ENCODE data around the gene C5orf15. TPM values are rescaled to one million over a fixed set of nuclear protein-coding genes. Genes with fewer than 3 reads are reported as not detected.
"Not testable (repeated sequence)": the region's sequence is repeated elsewhere in the genome, so short reads cannot be mapped to it uniquely, and the experiment has no call there.

The C5orf15 gene
- polyA plus RNA-seq, 1 donor (not counting 4 experiments of a cell fraction or from before 2014, with no cell fraction given) = 86.9 TPM

DNA sequence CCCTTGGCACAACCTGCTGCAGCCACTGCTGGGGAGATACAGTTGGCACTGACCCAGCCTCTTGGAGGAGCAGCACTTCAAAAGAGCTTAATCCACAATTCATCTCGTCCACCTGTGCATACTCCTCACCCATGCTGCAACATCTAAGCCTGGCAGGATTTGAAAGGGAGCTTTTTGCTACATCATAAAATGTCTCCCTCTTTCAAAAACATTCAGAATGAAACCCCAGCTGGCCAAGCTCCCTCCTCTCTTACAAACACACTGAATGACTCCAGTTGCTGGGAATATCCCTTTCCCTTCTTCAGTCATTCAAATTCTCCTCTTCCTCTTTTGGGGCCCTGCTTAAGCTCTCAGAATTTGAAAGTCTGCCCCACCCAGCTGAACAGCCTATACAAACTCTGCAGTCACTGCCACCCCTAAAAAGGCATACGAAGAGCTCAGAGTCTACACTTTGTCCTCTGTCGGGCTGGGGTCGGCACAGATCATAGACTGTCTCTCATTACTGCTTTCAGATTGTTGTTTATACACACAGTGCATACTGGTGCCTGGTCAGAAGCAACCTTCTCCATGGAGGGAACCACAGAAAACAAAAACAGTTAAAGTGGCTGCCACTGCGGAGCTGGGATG lies 8.8 kb upstream of the C5orf15 start:
- no peak overlapping the region for H3K4me3 ChIP-seq (ENCODE audit: control insufficient read depth in 2 of 3, extremely low read depth in 1 of 3, insufficient read depth in 2 of 3, low read depth in 1 of 3, low read length in 3 of 3)
- FAIRE-seq = no peak
- TF ChIP-seq, protein P1, sequence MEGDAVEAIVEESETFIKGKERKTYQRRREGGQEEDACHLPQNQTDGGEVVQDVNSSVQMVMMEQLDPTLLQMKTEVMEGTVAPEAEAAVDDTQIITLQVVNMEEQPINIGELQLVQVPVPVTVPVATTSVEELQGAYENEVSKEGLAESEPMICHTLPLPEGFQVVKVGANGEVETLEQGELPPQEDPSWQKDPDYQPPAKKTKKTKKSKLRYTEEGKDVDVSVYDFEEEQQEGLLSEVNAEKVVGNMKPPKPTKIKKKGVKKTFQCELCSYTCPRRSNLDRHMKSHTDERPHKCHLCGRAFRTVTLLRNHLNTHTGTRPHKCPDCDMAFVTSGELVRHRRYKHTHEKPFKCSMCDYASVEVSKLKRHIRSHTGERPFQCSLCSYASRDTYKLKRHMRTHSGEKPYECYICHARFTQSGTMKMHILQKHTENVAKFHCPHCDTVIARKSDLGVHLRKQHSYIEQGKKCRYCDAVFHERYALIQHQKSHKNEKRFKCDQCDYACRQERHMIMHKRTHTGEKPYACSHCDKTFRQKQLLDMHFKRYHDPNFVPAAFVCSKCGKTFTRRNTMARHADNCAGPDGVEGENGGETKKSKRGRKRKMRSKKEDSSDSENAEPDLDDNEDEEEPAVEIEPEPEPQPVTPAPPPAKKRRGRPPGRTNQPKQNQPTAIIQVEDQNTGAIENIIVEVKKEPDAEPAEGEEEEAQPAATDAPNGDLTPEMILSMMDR (optimal IDR thresholded peaks at IDR 0.05 in 1 of 3, IDR thresholded peaks at IDR 0.05 in 1 of 3, conservative IDR thresholded peaks at IDR 0.05 in 1 of 3; ENCODE audit: extremely low read depth in 1 of 3, insufficient read depth in 2 of 3, low read length in 3 of 3) = no peak
- TF ChIP-seq EZH2 (IDR thresholded peaks at IDR 0.05; ENCODE audit: low read length) = no peak
- no peak overlapping the region for H2AFZ ChIP-seq (ENCODE audit: control insufficient read depth, low read length)
- H3K79me2 ChIP-seq (ENCODE audit: control insufficient read depth, insufficient read depth, low read length) = peaks cover 28% of the 10 kb centered on the region
- H3K27ac ChIP-seq (ENCODE audit: control insufficient read depth, insufficient read depth, low read length) = peak overlapping the region; percentile 54
- no peaks in the 10 kb centered on the region for H3K4me1 ChIP-seq (ENCODE audit: control insufficient read depth, extremely low read depth, insufficient read depth, low read length)
- H3K9me1 ChIP-seq (ENCODE audit: control insufficient read depth, extremely low read depth, insufficient read depth, low read length) = no peaks in the 10 kb centered on the region
- no peaks in the 10 kb centered on the region for H3K9me3 ChIP-seq (ENCODE audit: control insufficient read depth, low read depth, low read length)
- dilution Hi-C loops (cut with MboI; ENCODE audit: extremely low pct_ligation_motif_present, low sequenced_read_pairs) = no loop called here
- no peaks in the 10 kb centered on the region for H3K27me3 ChIP-seq (ENCODE audit: control insufficient read depth, extremely low read depth, insufficient read depth, low read length)
- H4K20me1 ChIP-seq (ENCODE audit: control insufficient read depth, extremely low read depth, insufficient read depth, low read length) = peaks cover 13% of the 10 kb centered on the region
- no peak overlapping the region for H3K4me2 ChIP-seq (ENCODE audit: control insufficient read depth, extremely low read depth, insufficient read depth, low read depth, low read length)
- H3K9ac ChIP-seq (ENCODE audit: control insufficient read depth, extremely low read depth, insufficient read depth, low read length) = peak overlapping the region; percentile 16
- DNase-seq (ENCODE audit: low read depth, low spot score) = no peak
- H3K36me3 ChIP-seq (ENCODE audit: control insufficient read depth in 2 of 2, extremely low read depth in 1 of 2, insufficient read depth in 2 of 2, low read length in 2 of 2) = peaks cover 39 to 42% of the 10 kb centered on the region in 2 experiments

DNA sequence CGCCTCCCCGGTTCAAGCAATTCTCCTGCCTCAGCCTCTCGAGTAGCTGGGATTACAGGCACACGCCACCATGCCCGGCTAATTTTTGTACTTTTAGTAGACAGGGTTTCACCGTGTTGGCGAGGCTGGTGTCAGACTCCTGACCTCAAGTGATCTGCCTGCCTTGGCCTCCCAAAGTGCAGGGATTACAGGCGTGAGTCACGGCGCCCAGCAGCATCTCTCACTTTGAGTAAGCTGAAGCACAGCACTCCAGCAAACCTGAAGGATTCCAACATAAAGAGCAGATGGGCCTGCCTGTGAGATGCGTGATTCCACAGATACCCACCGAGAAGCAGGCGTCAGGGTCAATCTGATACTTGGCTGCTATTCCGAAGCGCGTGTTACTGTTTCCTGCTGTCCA lies 7.1 kb upstream of the C5orf15 start:
- H3K27me3 ChIP-seq (ENCODE audit: control insufficient read depth, extremely low read depth, insufficient read depth, low read length); H3K9ac ChIP-seq (ENCODE audit: control insufficient read depth, extremely low read depth, insufficient read depth, low read length); H3K4me2 ChIP-seq (ENCODE audit: control insufficient read depth, extremely low read depth, insufficient read depth, low read depth, low read length); dilution Hi-C loops (cut with MboI; ENCODE audit: extremely low pct_ligation_motif_present, low sequenced_read_pairs); H3K9me1 ChIP-seq (ENCODE audit: control insufficient read depth, extremely low read depth, insufficient read depth, low read length); H2AFZ ChIP-seq (ENCODE audit: control insufficient read depth, low read length); DNase-seq (ENCODE audit: low read depth, low spot score); H4K20me1 ChIP-seq (ENCODE audit: control insufficient read depth, extremely low read depth, insufficient read depth, low read length); FAIRE-seq; H3K4me3 ChIP-seq (ENCODE audit: control insufficient read depth in 2 of 3, extremely low read depth in 1 of 3, insufficient read depth in 2 of 3, low read depth in 1 of 3, low read length in 3 of 3); H3K27ac ChIP-seq (ENCODE audit: control insufficient read depth, insufficient read depth, low read length); H3K4me1 ChIP-seq (ENCODE audit: control insufficient read depth, extremely low read depth, insufficient read depth, low read length); H3K9me3 ChIP-seq (ENCODE audit: control insufficient read depth, low read depth, low read length): not testable (repeated sequence)
- Histone ChIP-seq H3K79me2 (ENCODE audit: control insufficient read depth, insufficient read depth, low read length) (peaks cover 15% of the 10 kb centered on the region), H3K36me3 (ENCODE audit: control insufficient read depth in 2 of 2, extremely low read depth in 1 of 2, insufficient read depth in 2 of 2, low read length in 2 of 2) (peaks cover 32 to 36% of the 10 kb centered on the region in 2 experiments)

DNA sequence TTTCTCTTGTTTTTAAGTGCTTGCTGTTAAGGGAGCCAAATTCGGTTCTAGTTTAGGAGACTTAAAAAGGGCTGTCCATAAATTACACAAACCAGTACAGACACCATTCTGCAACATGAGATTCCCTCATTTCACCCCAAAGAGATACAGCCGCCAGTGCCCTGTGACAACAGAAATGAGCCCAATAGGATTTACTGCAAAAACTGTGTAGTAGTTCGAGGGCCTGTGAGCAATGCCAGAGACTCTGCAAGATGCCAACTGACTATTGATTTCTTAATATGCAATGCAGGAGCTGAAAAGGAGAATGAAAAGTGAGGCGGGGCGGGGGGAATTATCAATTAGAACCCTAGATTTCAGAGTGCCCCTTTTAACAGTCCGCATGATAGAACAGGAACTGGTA lies 5.7 kb upstream of the C5orf15 start:
- Histone ChIP-seq H2AFZ (ENCODE audit: control insufficient read depth, low read length) (no peak overlapping the region), H3K4me2 (ENCODE audit: control insufficient read depth, extremely low read depth, insufficient read depth, low read depth, low read length) (no peak overlapping the region), H4K20me1 (ENCODE audit: control insufficient read depth, extremely low read depth, insufficient read depth, low read length) (no peaks in the 10 kb centered on the region), H3K36me3 (ENCODE audit: control insufficient read depth in 2 of 2, extremely low read depth in 1 of 2, insufficient read depth in 2 of 2, low read length in 2 of 2) (peaks cover 23 to 33% of the 10 kb centered on the region in 2 experiments), H3K4me1 (ENCODE audit: control insufficient read depth, extremely low read depth, insufficient read depth, low read length) (no peaks in the 10 kb centered on the region), H3K9me1 (ENCODE audit: control insufficient read depth, extremely low read depth, insufficient read depth, low read length) (no peaks in the 10 kb centered on the region), H3K27me3 (ENCODE audit: control insufficient read depth, extremely low read depth, insufficient read depth, low read length) (no peaks in the 10 kb centered on the region), H3K4me3 (ENCODE audit: control insufficient read depth in 2 of 3, extremely low read depth in 1 of 3, insufficient read depth in 2 of 3, low read depth in 1 of 3, low read length in 3 of 3) (no peak overlapping the region), H3K79me2 (ENCODE audit: control insufficient read depth, insufficient read depth, low read length) (peaks cover 8% of the 10 kb centered on the region), H3K9me3 (ENCODE audit: control insufficient read depth, low read depth, low read length) (no peaks in the 10 kb centered on the region), H3K9ac (ENCODE audit: control insufficient read depth, extremely low read depth, insufficient read depth, low read length) (no peak overlapping the region), H3K27ac (ENCODE audit: control insufficient read depth, insufficient read depth, low read length) (no peak overlapping the region)
- no peak for FAIRE-seq
- TF ChIP-seq, protein P1 (optimal IDR thresholded peaks at IDR 0.05 in 1 of 3, IDR thresholded peaks at IDR 0.05 in 1 of 3, conservative IDR thresholded peaks at IDR 0.05 in 1 of 3; ENCODE audit: extremely low read depth in 1 of 3, insufficient read depth in 2 of 3, low read length in 3 of 3) = no peak
- TF ChIP-seq EZH2 (IDR thresholded peaks at IDR 0.05; ENCODE audit: low read length) = no peak
- no peak for DNase-seq (ENCODE audit: low read depth, low spot score)
- dilution Hi-C loops (cut with MboI; ENCODE audit: extremely low pct_ligation_motif_present, low sequenced_read_pairs) = no loop called here
